Measurements from ENCODE around the gene GLIS1. TPM values are rescaled to one million over a fixed set of nuclear protein-coding genes. Genes with fewer than 3 reads are reported as not detected.

The GLIS1 gene
- total RNA-seq, 1 experiment from 2014 or later = 0.39 TPM

GRCh38 chr1:53572815-53573173 lies 166.2 kb downstream of the GLIS1 start:
- Histone ChIP-seq H3K36me3 (ENCODE audit: control insufficient read depth in 1 of 2, insufficient read depth in 2 of 2, low read length in 2 of 2) (no peaks in the 10 kb centered on the region), H3K27ac (ENCODE audit: low read depth, low read length) (no peak overlapping the region), H4K20me1 (ENCODE audit: insufficient read depth) (no peaks in the 10 kb centered on the region), H3K9me2 (ENCODE audit: insufficient read depth) (no peaks in the 10 kb centered on the region), H3K9ac (ENCODE audit: low read length) (no peak overlapping the region), H3K9me3 (ENCODE audit: control insufficient read depth in 1 of 2, insufficient read depth in 1 of 2, low read depth in 1 of 2, low read length in 2 of 2) (no peaks in the 10 kb centered on the region), H3K79me2 (ENCODE audit: insufficient read depth, low read length) (no peaks in the 10 kb centered on the region), H2AFZ (ENCODE audit: low read depth, low read length, poor library complexity, severe bottlenecking) (no peak overlapping the region), H3K27me3 (ENCODE audit: insufficient read depth, low read length) (no peaks in the 10 kb centered on the region), H3K4me3 (replicated peaks in 1 of 2; ENCODE audit: low read depth in 1 of 2, low read length in 2 of 2) (no peak overlapping the region), H3K4me1 (ENCODE audit: control insufficient read depth in 1 of 2, insufficient read depth in 2 of 2, low read length in 2 of 2) (peaks cover 9 to 10% of the 10 kb centered on the region in 2 experiments), H3K4me2 (ENCODE audit: low read length) (peak overlapping the region; percentile 14; the same call in 1 of the 2 replicates)
- BruUV-seq (replicated peaks) = no TSS peak
- ChIA-PET CTCF (no interaction called here), RAD21 (ENCODE audit: low non-redundant PET in 1 of 2, low total read pairs in 2 of 2, uncharacterized antibody in 2 of 2, unreplicated experiment in 2 of 2) (no interaction called here), POLR2A (no interaction called here)
- ATAC-seq (no peak), DNase-seq (ENCODE audit: low read depth, low spot score) (no peak)
- intact Hi-C loops (cut with micrococcal nuclease) = no loop called here
- no peak for TF ChIP-seq YY1 (IDR thresholded peaks at IDR 0.05; ENCODE audit: extremely low read depth, insufficient replicate concordance, low read depth, low read length)
- TF ChIP-seq ATF3 (IDR thresholded peaks at IDR 0.05) = no peak
- TF ChIP-seq EZH2 (IDR thresholded peaks at IDR 0.05) = no peak
- TF ChIP-seq ZFX (IDR thresholded peaks at IDR 0.05) = no peak

GRCh38 chr1:53572065-53572814 lies 166.7 kb downstream of the GLIS1 start:
- Histone ChIP-seq H3K9me2 (ENCODE audit: insufficient read depth) (no peaks in the 10 kb centered on the region), H3K4me1 (ENCODE audit: control insufficient read depth in 1 of 2, insufficient read depth in 2 of 2, low read length in 2 of 2) (peaks cover 9 to 10% of the 10 kb centered on the region in 2 experiments), H2AFZ (ENCODE audit: low read depth, low read length, poor library complexity, severe bottlenecking) (no peak overlapping the region), H3K9me3 (ENCODE audit: control insufficient read depth in 1 of 2, insufficient read depth in 1 of 2, low read depth in 1 of 2, low read length in 2 of 2) (no peaks in the 10 kb centered on the region), H3K27me3 (ENCODE audit: insufficient read depth, low read length) (no peaks in the 10 kb centered on the region), H3K27ac (ENCODE audit: low read depth, low read length) (no peak overlapping the region), H4K20me1 (ENCODE audit: insufficient read depth) (no peaks in the 10 kb centered on the region), H3K79me2 (ENCODE audit: insufficient read depth, low read length) (no peaks in the 10 kb centered on the region), H3K9ac (ENCODE audit: low read length) (no peak overlapping the region), H3K4me3 (replicated peaks in 1 of 2; ENCODE audit: low read depth in 1 of 2, low read length in 2 of 2) (no peak overlapping the region), H3K4me2 (ENCODE audit: low read length) (peak overlapping the region; percentile 14; the same call in 1 of the 2 replicates), H3K36me3 (ENCODE audit: control insufficient read depth in 1 of 2, insufficient read depth in 2 of 2, low read length in 2 of 2) (no peaks in the 10 kb centered on the region)
- peak; percentile 15 for DNase-seq (ENCODE audit: low read depth, low spot score)
- RAD21 ChIA-PET (ENCODE audit: low non-redundant PET in 1 of 2, low total read pairs in 2 of 2, uncharacterized antibody in 2 of 2, unreplicated experiment in 2 of 2) = no interaction called here
- CTCF ChIA-PET = no interaction called here
- peak; percentile 80 for ATAC-seq
- TF ChIP-seq JUND (IDR thresholded peaks at IDR 0.05) (no peak), CTCF (IDR thresholded peaks at IDR 0.05 in 2 of 3, conservative IDR thresholded peaks at IDR 0.05 in 1 of 3; ENCODE audit: borderline replicate concordance in 1 of 3, insufficient read depth in 1 of 3, low read depth in 2 of 3, low read length in 2 of 3) (no peak), EZH2 (IDR thresholded peaks at IDR 0.05) (no peak)
- TF ChIP-seq, protein P1, sequence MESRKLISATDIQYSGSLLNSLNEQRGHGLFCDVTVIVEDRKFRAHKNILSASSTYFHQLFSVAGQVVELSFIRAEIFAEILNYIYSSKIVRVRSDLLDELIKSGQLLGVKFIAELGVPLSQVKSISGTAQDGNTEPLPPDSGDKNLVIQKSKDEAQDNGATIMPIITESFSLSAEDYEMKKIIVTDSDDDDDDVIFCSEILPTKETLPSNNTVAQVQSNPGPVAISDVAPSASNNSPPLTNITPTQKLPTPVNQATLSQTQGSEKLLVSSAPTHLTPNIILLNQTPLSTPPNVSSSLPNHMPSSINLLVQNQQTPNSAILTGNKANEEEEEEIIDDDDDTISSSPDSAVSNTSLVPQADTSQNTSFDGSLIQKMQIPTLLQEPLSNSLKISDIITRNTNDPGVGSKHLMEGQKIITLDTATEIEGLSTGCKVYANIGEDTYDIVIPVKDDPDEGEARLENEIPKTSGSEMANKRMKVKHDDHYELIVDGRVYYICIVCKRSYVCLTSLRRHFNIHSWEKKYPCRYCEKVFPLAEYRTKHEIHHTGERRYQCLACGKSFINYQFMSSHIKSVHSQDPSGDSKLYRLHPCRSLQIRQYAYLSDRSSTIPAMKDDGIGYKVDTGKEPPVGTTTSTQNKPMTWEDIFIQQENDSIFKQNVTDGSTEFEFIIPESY (IDR thresholded peaks at IDR 0.05; ENCODE audit: extremely low read depth, insufficient replicate concordance, low read length) = no peak
- POLR2A ChIA-PET = no interaction called here
- intact Hi-C loops (cut with micrococcal nuclease) = no loop called here
- no TSS peak for BruUV-seq (replicated peaks)
